Fibroblast of skin of back (primary cell): ENCODE data around the gene LHFPL3.

ENCODE experiments used
- DNase-seq: peaks from one replicate; pipeline ENCODE4 v3.0.0-alpha.2; 2013

LHFPL3 gene

GRCh38 chr7:104371216-104371979 is 43.0 kb downstream of the LHFPL3 start:
- DNase-seq = no peak

- DNase-seq = no peak
These were observed 43.6 kb downstream of the LHFPL3 start for GRCh38 chr7:104371980-104372357.

- DNase-seq = no peak
These were observed 54.2 kb downstream of the LHFPL3 start for GRCh38 chr7:104382616-104383015.

- DNase-seq = no peak
These were observed 58.5 kb downstream of the LHFPL3 start for GRCh38 chr7:104386943-104387342.

- no peak for DNase-seq
These were observed 59.8 kb downstream of the LHFPL3 start for GRCh38 chr7:104388222-104388621.

GRCh38 chr7:104395162-104395561 is 66.8 kb downstream of the LHFPL3 start:
- no peak for DNase-seq

- no peak for DNase-seq
These were observed 69.0 kb downstream of the LHFPL3 start for GRCh38 chr7:104397442-104397841.

- no peak for DNase-seq
These were observed 80.0 kb downstream of the LHFPL3 start for GRCh38 chr7:104408371-104408770.

GRCh38 chr7:104410742-104411141 is 82.3 kb downstream of the LHFPL3 start:
- DNase-seq = no peak

GRCh38 chr7:104412911-104413310 is 84.5 kb downstream of the LHFPL3 start:
- no peak for DNase-seq

GRCh38 chr7:104414216-104414615 is 85.8 kb downstream of the LHFPL3 start:
- no peak for DNase-seq

GRCh38 chr7:104415700-104416099 is 87.3 kb downstream of the LHFPL3 start:
- no peak for DNase-seq

GRCh38 chr7:104416866-104417393 is 88.5 kb downstream of the LHFPL3 start:
- no peak for DNase-seq

- DNase-seq = no peak
These were observed 103.5 kb downstream of the LHFPL3 start for GRCh38 chr7:104431930-104432329.

- no peak for DNase-seq
These were observed 105.7 kb downstream of the LHFPL3 start for GRCh38 chr7:104434129-104434528.

- no peak for DNase-seq
These were observed 114.1 kb downstream of the LHFPL3 start for GRCh38 chr7:104442481-104442880.

GRCh38 chr7:104444017-104444416 is 115.6 kb downstream of the LHFPL3 start:
- DNase-seq = no peak

- DNase-seq = no peak
These were observed 117.0 kb downstream of the LHFPL3 start for GRCh38 chr7:104445393-104445792.

- no peak for DNase-seq
These were observed 122.5 kb downstream of the LHFPL3 start for GRCh38 chr7:104450861-104451260.

- no peak for DNase-seq
These were observed 124.8 kb downstream of the LHFPL3 start for GRCh38 chr7:104453190-104453589.

- DNase-seq = no peak
These were observed 130.5 kb downstream of the LHFPL3 start for GRCh38 chr7:104458875-104459274.

- no peak for DNase-seq
These were observed 140.9 kb downstream of the LHFPL3 start for GRCh38 chr7:104469166-104469820.

- DNase-seq = no peak
These were observed 152.1 kb downstream of the LHFPL3 start for GRCh38 chr7:104480529-104480928.
